Mammary epithelial cell (primary cell): ENCODE results near the gene RALY.

Experiments
- CTCF ChIP-seq, 2 donors: IDR thresholded peaks in 1 of 2; conservative IDR thresholded peaks in 1 of 2; 2 replicates each; pipeline ENCODE4 v1.5.1; 2011 to 2012; ENCODE audit warnings: inconsistent platforms in 2 of 2, low read length in 2 of 2, mild to moderate bottlenecking in 2 of 2, control low read depth in 1 of 2, low read depth in 1 of 2; ENCODE audit not compliant: insufficient read depth in 1 of 2; ENCODE audit errors: extremely low read depth in 1 of 2
- EZH2 ChIP-seq: IDR thresholded peaks from 2 replicates; pipeline ENCODE4 v1.6.1; 2012; ENCODE audit warnings: low read length, inconsistent platforms, borderline replicate concordance

- TF ChIP-seq CTCF (conservative IDR thresholded peaks at IDR 0.05 in 1 of 2, IDR thresholded peaks at IDR 0.05 in 1 of 2; ENCODE audit: extremely low read depth in 1 of 2, insufficient read depth in 1 of 2, low read depth in 1 of 2, low read length in 2 of 2) (no peak), EZH2 (no peak)
Measured at GRCh38 chr20:34008477-34008876, 14.8 kb downstream of the RALY start.
